Endothelial cell of umbilical vein (primary cell): ENCODE results near the gene HSPA1B. TPM values are rescaled to one million over a fixed set of nuclear protein-coding genes. Genes with fewer than 3 reads are reported as not detected.

Experiments used
- BruUV-seq: library from RNA; stranded (reverse); fragments of 400-500 nt; replicated peaks from 2 replicates; lab custom pipeline; 2021; lab: Mats Ljungman, UMichigan
- CTCF ChIA-PET: fragments of 300-600, 350-600 bp; sonication (Branson Sonifier 250); formaldehyde crosslinking; loops from one replicate; lab custom pipeline; 2021; ENCODE audit warnings: antibody characterized with exemption, inconsistent platforms; lab: Charles Lee
- POLR2A ChIA-PET: fragments of 300-600, 350-600 bp; sonication (Branson Sonifier 250); formaldehyde crosslinking; loops from one replicate; lab custom pipeline; 2021; ENCODE audit warnings: antibody characterized with exemption, inconsistent platforms; lab: Charles Lee
- DNase-seq: peaks from one replicate; pipeline ENCODE4 v3.0.0-alpha.2; 2011; ENCODE audit warnings: low read depth, low spot score
- FAIRE-seq: peaks from 2 replicates; lab custom pipeline; 2011; peaks lifted over from hg19 to GRCh38; lab: Jason Lieb, UNC
- H2AFZ ChIP-seq: 2 replicates; pipeline ENCODE4 v1.6.0; 2012; ENCODE audit warnings: low read depth, low read length, control low read depth, inconsistent platforms
- H3K27ac ChIP-seq: 2 replicates; pipeline ENCODE4 v1.5.1; 2011; ENCODE audit warnings: low read depth, mild to moderate bottlenecking, control low read depth, low read length, moderate library complexity; ENCODE audit not compliant: insufficient read depth
- H3K27me3 ChIP-seq, 2 experiments: 2 replicates each; pipeline versions ENCODE4 v1.6.0 to v1.6.1; 2011; ENCODE audit warnings: low read length in 2 of 2, mixed read lengths in 1 of 2; ENCODE audit not compliant: control insufficient read depth in 2 of 2, insufficient read depth in 2 of 2
- H3K36me3 ChIP-seq, 2 experiments: 2 replicates in 1 of 2; 3 replicates in 1 of 2; pipeline ENCODE4 v1.5.1; 2011; ENCODE audit warnings: low read length in 2 of 2, mild to moderate bottlenecking in 1 of 2, moderate library complexity in 1 of 2; ENCODE audit not compliant: control insufficient read depth in 2 of 2, insufficient read depth in 2 of 2; ENCODE audit errors: extremely low read depth in 1 of 2
- H3K4me1 ChIP-seq: 3 replicates; pipeline ENCODE4 v1.5.1; 2011; ENCODE audit warnings: mild to moderate bottlenecking, low read length; ENCODE audit not compliant: control insufficient read depth, insufficient read depth; ENCODE audit errors: extremely low read depth
- H3K4me2 ChIP-seq: 2 replicates; pipeline ENCODE4 v1.6.1; 2011; ENCODE audit warnings: low read length, control low read depth, mixed read lengths; ENCODE audit not compliant: insufficient read depth
- H3K4me3 ChIP-seq, 3 experiments: fragments of 200-600 bp in 1 of 3; sonication (generic), shearing (Covaris generic) in 1 of 3; replicated peaks in 1 of 3; 2 replicates each; pipeline ENCODE4 v1.5.1; 2011 to 2016; ENCODE audit warnings: control low read depth in 3 of 3, low read length in 3 of 3, mild to moderate bottlenecking in 2 of 3, inconsistent platforms in 1 of 3, low read depth in 1 of 3, moderate library complexity in 1 of 3; ENCODE audit not compliant: insufficient read depth in 1 of 3
- H3K79me2 ChIP-seq: 2 replicates; pipeline ENCODE4 v1.6.0; 2012; ENCODE audit warnings: low read length, inconsistent platforms; ENCODE audit not compliant: control insufficient read depth, insufficient read depth
- H3K9ac ChIP-seq: replicated peaks from 2 replicates; pipeline ENCODE3; 2011; ENCODE audit warnings: low read length, control low read depth; ENCODE audit not compliant: insufficient read depth; ENCODE audit errors: extremely low read depth
- H3K9me1 ChIP-seq: replicated peaks from 3 replicates; pipeline ENCODE4 v1.6.0; 2011; ENCODE audit warnings: mild to moderate bottlenecking, low read length; ENCODE audit not compliant: control insufficient read depth, insufficient read depth; ENCODE audit errors: extremely low read depth
- H3K9me3 ChIP-seq: replicated peaks from 2 replicates; pipeline ENCODE4 v1.5.1; 2012; ENCODE audit warnings: low read length, inconsistent platforms; ENCODE audit not compliant: control insufficient read depth, insufficient read depth
- H4K20me1 ChIP-seq: replicated peaks from 2 replicates; pipeline ENCODE3; 2011; ENCODE audit warnings: mild to moderate bottlenecking, low read length; ENCODE audit not compliant: control insufficient read depth, insufficient read depth; ENCODE audit errors: extremely low read depth
- EZH2 ChIP-seq: IDR thresholded peaks from 2 replicates; pipeline ENCODE4 v1.6.1; 2012; ENCODE audit warnings: borderline replicate concordance, low read depth, mild to moderate bottlenecking, moderate library complexity, low read length, inconsistent platforms; ENCODE audit not compliant: severe bottlenecking
- JUN ChIP-seq: IDR thresholded peaks from 2 replicates; pipeline ENCODE4 v1.6.1; 2011; ENCODE audit warnings: borderline replicate concordance, low read depth; ENCODE audit not compliant: insufficient read length, insufficient read depth
- MYC ChIP-seq: IDR thresholded peaks from one replicate; pipeline ENCODE4 v1.6.1; 2011; ENCODE audit warnings: mild to moderate bottlenecking, low read depth, low read length
- POLR2A ChIP-seq: IDR thresholded peaks from 2 replicates; pipeline ENCODE4 v1.6.1; 2012; ENCODE audit warnings: low read depth, mild to moderate bottlenecking, control low read depth, low read length
- POLR2AphosphoS5 ChIP-seq: IDR thresholded peaks from 2 replicates; pipeline ENCODE4 v1.6.1; 2012; ENCODE audit warnings: low read depth, mild to moderate bottlenecking, control low read depth, low read length, moderate library complexity; ENCODE audit not compliant: insufficient read depth
- dilution Hi-C: fragments of 300-500 bp; cut with MboI; formaldehyde crosslinking; loops from one replicate; pipeline ENCODE4 v1.15.0; 2019; ENCODE audit warnings: low sequenced_read_pairs; ENCODE audit not compliant: extremely low pct_ligation_motif_present
- intact Hi-C: fragments of 100-400 bp; cut with micrococcal nuclease; formaldehyde crosslinking; loops from one replicate; pipeline ENCODE4 v1.10.0; 2022
- polyA plus RNA-seq, 4 experiments: library from polyadenylated mRNA; depleted of rRNA in 3 of 4; stranded (reverse) in 3 of 4; unstranded in 1 of 4; fragments of >200 nt; gene quantifications; 2 replicates each; pipeline versions ENCODE4 v1.2.1 to v1.2.3, GENCODE V29; 2011 to 2012; ENCODE audit warnings: missing spikeins in 1 of 4
- total RNA-seq: library from RNA; stranded (reverse); gene quantifications from 2 replicates; pipeline ENCODE4 v1.2.3, GENCODE V29; 2021
- TF ChIP-seq, protein P1 (sequence below): IDR thresholded peaks from 2 replicates; pipeline ENCODE4 v1.6.1; 2011; ENCODE audit not compliant: insufficient read depth, insufficient read length
- TF ChIP-seq, protein P2 (sequence below), 2 donors: IDR thresholded peaks; 1 replicate in 1 of 2; 2 replicates in 1 of 2; pipeline ENCODE4 v1.5.1; 2011; ENCODE audit warnings: low read length in 2 of 2, mild to moderate bottlenecking in 2 of 2, moderate library complexity in 2 of 2, control low read depth in 1 of 2, inconsistent platforms in 1 of 2, low read depth in 1 of 2; ENCODE audit not compliant: insufficient read depth in 1 of 2; ENCODE audit errors: extremely low read depth in 1 of 2

HSPA1B gene
- total and polyA plus RNA-seq, 2 donors (not counting 3 experiments of a cell fraction or from before 2014, with no cell fraction given): 27.1 to 54.0 TPM

DNA sequence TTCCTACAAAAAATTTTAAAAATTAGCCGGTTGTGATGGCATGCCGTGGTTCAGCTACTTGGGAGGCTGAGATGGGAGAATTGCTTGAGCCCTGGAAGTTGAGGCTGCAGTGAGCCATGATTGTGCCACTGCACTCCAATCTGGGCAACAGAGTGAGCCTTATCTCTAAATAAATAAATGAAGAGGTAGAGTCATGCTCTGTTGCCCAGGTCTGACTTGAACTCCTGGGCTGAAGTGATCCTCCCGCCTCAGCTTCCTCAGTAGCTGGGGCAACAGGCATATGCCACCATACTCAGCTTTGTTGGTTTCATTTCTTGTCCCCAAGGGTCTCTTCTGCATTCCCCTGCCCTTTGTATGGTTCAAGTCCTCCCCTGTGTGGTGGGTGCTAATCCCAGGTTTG is 17.0 kb downstream of the HSPA1B start:
- FAIRE-seq (no peak), DNase-seq (no peak)
- ChIA-PET CTCF (interaction anchor here (0.6 to 1.7 kb wide), 2 partner anchors 12 to 247 kb away, joined by 3 read pairs; no protein-coding TSS in a partner anchor), POLR2A (interaction anchor here (1.0 to 1.1 kb wide), 2 partner anchors 18 to 29 kb away, joined by 3 read pairs; partner anchors contain the start of genes HSPA1A, HSPA1L and NEU1)
- Histone ChIP-seq H3K9me3 (no peaks in the 10 kb centered on the region), H3K4me3 (no peak overlapping the region), H4K20me1 (no peaks in the 10 kb centered on the region), H3K27me3 (no peaks in the 10 kb centered on the region), H3K36me3 (peaks cover 6 to 10% of the 10 kb centered on the region in 2 experiments), H3K4me2 (no peak overlapping the region), H2AFZ (no peak overlapping the region), H3K9me1 (no peaks in the 10 kb centered on the region), H3K9ac (no peak overlapping the region), H3K4me1 (no peaks in the 10 kb centered on the region), H3K27ac (no peak overlapping the region), H3K79me2 (no peaks in the 10 kb centered on the region)
- TF ChIP-seq POLR2A (no peak), POLR2AphosphoS5 (no peak), EZH2 (no peak), JUN (no peak), MYC (no peak)
- TF ChIP-seq, protein P1, sequence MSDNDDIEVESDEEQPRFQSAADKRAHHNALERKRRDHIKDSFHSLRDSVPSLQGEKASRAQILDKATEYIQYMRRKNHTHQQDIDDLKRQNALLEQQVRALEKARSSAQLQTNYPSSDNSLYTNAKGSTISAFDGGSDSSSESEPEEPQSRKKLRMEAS: no peak
- TF ChIP-seq, protein P2, sequence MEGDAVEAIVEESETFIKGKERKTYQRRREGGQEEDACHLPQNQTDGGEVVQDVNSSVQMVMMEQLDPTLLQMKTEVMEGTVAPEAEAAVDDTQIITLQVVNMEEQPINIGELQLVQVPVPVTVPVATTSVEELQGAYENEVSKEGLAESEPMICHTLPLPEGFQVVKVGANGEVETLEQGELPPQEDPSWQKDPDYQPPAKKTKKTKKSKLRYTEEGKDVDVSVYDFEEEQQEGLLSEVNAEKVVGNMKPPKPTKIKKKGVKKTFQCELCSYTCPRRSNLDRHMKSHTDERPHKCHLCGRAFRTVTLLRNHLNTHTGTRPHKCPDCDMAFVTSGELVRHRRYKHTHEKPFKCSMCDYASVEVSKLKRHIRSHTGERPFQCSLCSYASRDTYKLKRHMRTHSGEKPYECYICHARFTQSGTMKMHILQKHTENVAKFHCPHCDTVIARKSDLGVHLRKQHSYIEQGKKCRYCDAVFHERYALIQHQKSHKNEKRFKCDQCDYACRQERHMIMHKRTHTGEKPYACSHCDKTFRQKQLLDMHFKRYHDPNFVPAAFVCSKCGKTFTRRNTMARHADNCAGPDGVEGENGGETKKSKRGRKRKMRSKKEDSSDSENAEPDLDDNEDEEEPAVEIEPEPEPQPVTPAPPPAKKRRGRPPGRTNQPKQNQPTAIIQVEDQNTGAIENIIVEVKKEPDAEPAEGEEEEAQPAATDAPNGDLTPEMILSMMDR (IDR thresholded peaks at IDR 0.05; ENCODE audit: extremely low read depth in 1 of 2, insufficient read depth in 1 of 2, low read depth in 1 of 2, low read length in 2 of 2): no peak
- dilution Hi-C loops (no loop called here), intact Hi-C loops (no loop called here)
- BruUV-seq: no TSS peak
